ENCODE data around the gene ANXA3.

The ANXA3 gene

GRCh38 chr4:78613522-78614321, 62.2 kb downstream of the ANXA3 start:
- no peak for DNase-seq

- DNase-seq, result no peak
Measured at GRCh38 chr4:78616046-78616498, 64.5 kb downstream of the ANXA3 start.

- no peak for DNase-seq
Measured at GRCh38 chr4:78618436-78618835, 66.9 kb downstream of the ANXA3 start.

DNA sequence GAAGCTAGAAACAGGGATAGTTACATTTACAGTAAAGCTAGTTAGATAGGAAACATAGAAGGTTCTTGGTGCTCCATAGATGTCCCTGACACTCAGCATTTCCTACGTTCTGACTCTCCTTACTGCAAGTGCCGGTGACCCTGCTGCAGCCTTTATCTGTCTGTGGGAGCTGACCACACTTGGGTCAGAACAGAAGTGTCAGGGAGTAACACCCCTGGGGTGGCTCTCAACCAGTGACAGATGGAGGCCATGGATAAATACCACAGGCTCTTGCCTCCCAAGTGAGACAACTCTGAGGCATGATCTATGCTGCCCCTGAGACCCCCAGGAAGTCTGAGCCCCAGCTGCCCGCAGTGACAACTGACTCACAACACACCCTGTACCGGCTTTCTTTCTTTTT, 69.8 kb downstream of the ANXA3 start:
- no peak for DNase-seq

DNA sequence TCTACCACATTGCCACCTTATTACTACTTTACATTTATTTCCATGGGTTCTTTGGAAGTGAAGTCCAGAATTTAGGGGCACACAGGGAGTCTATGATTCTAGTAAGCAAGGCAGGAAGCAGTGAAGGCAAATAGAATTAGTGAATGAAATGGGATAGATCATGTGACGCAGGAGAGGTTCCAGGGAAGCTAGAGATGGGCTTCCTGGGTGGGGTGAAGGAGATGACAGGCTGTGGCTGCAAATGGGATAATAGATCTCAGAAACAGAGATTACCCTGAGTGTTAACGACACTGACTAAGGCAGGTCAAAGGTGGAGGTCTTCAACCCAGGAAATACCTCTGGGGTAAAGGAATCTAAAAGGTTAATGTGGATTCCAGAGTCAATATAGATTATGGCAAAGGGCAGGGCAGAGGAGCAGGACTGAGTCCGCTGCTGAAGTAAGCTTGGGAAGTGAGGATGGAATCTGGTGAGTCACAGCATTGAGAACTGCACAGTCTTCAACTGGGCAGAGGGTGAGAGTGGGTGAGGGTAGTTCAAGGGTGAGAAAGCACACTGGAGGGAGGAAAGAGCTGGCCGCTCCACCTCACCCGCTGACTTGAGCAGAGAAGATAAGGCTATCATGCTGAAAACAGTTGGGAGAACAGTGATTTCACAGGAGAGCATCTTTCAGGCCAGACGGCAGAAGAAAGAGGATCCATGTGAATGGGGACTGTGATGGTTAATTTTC, 70.8 kb downstream of the ANXA3 start:
- no peak for DNase-seq

DNA sequence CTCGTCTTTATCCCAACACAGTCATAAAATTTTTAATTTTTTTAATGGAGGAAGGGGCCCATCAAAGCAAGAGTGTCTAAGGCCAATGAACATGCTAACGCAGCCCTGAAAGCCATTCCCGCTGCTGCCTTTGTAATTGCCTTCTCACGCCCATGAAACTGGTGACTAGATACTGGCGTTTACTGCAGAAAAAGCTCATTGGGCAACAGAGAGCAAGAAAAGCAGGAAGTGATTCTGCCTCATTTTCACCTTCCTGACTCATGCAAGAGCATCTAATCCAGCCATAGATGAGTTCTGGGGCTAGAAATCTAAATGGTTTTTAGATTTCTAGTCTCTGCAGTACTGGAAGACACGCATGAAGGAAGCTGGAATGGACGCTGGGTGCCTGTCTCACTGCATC, 72.5 kb downstream of the ANXA3 start:
- no peak for DNase-seq

DNA sequence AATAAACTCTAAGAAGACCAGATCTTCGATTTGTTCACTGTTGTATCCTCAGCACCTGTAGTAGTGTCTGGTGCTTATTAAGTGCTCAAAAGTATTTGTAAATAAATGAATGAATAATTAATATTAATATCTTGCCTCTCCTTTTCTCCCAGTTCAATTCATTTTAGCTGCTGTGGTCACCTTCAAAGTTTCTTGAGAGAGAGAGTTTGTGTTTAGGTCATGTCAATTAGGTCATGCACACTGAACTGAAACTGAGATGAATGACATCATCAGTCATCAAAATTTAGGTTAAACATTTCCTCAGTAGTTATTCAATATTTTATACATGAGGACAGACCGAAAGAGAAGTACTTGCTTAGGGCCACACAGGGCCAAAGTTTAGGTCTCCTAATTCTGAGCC, 73.5 kb downstream of the ANXA3 start:
- no peak for DNase-seq

GRCh38 chr4:78627046-78627965, 75.7 kb downstream of the ANXA3 start:
- DNase-seq, result no peak

- no peak for DNase-seq
Measured at GRCh38 chr4:78627966-78628678, 76.6 kb downstream of the ANXA3 start.

DNA sequence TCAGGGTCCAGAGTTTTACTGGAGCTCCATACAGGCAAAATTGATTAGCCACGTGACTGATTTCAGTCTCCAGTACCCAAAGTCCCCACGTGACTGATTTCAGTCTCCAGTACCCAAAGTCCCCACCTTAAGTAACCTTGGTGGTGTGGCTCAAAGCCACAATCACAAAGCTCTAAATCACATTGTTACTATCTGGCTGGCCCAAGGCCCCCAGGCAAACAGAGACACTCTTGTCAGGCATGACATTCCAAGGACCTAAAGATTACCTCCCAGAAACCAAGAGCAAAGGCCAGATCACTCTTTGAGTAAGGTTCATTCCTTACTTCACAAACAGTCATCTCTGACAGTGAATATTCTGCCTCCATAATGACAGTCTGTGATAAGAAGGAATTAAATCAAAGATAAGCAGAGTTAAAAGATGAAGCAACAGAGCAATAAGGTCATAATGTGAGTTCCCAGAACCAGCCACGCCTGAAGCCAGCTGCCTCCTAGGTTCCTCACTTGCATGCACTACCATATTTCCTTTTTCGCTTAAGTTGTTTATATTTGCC, 78.5 kb downstream of the ANXA3 start:
- no peak for DNase-seq

DNA sequence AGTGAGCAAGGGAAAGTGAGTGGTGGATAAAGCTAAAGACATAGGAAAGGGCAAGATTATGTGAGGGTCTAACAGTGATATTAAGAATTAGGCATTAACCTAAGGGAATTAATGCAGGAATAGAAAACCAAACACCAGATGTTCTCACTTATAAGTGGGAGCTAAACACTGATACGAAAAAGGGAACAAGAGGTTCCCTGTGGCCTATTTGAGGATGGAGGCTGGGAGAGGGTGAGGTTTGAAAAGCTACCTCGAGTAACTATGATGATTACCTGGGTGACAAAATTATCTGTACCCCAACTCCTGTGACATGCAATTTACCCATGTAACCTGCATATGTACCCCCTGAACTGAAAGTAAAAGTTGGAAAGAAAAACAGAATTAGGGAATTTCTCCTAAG, 79.0 kb downstream of the ANXA3 start:
- DNase-seq, result no peak

DNA sequence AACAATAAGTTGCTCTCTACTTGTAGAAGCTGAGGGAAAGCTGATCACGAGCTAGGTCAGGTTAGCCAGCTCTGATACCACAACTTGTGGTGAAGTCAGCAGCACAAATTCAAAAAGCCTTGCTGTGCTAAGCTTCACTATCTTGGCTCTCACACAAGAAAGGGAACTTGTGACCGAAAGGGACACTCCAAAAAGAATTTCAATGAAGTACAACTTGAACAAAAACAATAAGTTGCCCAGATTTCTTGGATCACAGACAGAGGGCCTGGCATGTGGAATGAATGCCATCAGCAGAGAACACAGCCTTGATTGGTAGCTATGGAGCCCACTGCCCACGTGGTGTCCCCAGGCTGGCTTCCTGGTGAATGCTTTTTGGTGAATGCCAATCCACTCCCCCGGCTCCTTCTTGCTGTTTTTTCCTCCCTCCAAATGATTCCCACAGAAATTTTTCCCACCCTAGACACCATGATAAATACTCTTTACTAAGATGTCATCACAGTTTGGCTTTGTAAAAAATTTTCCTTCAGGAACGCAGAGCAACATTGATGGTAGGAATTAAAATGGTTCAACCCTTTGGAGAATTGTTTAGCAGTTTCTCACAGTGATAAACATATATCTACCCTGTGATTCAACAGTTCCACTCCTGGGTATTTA, 82.6 kb downstream of the ANXA3 start:
- no peak for DNase-seq

DNA sequence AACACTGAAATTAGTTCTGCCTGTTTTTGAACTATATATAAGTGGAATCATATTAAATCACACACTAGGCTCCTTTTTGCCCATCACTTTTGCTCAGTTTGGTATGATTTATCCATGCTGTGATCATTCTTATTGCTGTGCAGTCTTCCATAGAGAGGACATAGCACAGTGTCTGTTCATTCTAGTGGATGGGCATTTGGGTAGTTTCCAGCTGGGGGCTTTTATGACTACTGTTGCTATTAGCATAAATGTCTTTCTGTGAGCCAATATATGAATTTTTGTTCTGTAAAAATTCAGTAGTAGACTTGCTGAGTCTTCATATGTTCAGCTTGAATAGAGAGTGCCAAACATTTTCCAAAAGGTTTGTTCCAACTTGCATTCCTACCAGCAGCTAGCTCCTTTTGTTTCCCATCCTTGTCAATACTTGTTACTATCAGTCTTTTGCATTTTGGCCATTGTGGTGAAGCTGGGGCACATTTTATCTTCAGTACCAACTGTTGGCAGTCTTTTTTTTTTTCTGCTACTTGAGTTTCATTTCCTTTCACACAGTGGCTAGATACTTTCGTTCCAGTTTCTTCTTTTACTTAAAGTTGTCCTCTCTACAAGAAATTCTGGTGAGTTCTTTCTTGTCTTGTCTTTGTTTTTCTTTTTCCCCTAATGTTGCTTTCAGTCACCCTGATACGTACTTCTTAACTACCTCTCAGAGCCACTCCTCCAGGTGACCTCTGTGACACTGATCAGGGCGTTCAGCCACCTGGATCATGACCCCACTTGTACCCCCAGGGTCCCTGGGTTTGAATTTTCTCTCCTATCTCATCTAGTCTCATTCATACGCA, 87.0 kb downstream of the ANXA3 start:
- no peak for DNase-seq

DNA sequence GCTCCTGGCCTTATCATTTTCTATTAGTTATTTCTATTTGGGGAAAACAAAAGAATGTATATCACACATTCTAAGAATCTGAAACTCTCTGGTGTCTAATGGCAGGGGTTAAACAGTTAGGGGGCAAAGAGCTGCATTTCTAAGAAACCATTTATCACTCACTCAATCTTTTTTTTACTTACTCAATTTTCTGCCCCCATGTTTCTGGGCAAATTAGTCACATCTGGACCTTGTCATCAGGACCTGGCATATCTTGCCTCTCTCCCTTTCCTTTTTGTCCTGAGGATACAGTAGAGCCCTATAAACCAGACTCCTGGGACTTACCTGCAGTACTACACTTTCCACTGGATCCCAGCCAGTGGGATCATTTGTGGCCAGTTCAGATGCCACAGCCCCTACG, 89.1 kb downstream of the ANXA3 start:
- no peak for DNase-seq

- no peak for DNase-seq
Measured at GRCh38 chr4:78642934-78643333, 91.4 kb downstream of the ANXA3 start.

GRCh38 chr4:78644063-78644691, 92.6 kb downstream of the ANXA3 start:
- no peak for DNase-seq

- no peak for DNase-seq
Measured at GRCh38 chr4:78644744-78645330, 93.3 kb downstream of the ANXA3 start.

DNA sequence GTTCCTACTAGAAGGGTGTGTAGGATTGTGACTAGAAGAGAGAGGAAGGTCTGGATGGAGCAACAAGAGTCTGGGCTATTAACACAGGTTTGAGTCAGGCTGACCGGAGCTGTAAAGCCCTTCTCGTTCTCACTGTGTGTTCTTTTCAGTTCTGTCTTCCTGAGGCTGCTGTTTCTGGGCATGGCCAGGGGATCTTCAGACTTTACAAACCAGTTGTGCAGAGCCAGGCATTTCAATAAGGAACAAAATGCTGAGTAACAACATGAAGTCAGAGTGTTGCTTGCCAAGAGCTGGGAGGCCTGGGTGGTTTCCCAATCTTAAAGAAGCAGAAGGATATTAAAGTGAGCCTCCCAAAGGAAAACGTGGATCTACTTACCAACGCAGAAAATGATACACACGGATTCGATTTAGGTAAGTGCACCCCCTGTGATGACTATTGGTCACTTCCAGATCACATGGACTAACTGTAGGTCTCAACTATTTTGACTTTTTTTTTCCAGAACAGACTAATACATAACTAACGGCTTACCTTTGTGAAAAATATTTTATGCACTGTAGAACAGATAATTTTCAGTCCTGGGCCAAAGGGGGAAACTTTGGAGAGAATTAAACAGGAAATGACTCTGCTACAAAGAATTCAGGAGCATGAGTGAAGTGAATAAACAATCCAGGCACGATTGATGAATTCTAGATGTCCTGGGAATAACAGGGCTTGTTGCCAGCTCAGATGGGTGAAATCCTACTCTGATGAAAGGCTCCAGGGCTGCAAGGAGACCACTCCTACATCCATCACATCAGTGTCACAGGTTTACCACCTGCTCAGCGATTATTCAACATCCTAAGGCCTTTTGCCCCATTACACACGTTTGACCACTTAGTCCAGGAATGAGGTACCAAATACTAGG, 94.5 kb downstream of the ANXA3 start:
- DNase-seq, result peak; percentile 10

DNA sequence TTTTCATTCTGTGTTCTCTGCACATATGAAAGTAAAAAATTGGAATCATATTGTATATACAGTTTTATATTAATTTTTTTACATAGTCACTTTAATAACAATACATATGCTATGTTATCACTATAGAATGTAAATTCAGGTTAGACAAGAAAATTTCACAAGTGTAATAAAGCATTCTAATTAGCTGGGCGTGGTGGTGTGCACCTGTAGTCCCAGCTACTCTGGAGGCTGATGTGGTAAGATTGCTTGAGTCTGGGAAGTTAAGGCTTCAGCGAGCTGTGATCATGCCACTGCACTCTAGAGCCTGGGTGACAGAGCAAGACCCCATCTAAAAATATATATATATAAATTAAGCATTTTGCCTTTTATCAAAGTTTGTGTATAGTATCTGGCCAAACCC, 95.7 kb downstream of the ANXA3 start:
- DNase-seq, result no peak
